Vagina (tissue), 2 donors: ENCODE results near the gene GRIK2.

Experiments
- CTCF ChIP-seq, 3 experiments: fragments of 450-650 bp in 2 of 3; fragments of 200-600 bp in 1 of 3; sonication (generic) in 1 of 3; IDR thresholded peaks; one replicate each; pipeline ENCODE4 v1.5.1; 2017 to 2019; ENCODE audit warnings: antibody characterized with exemption in 3 of 3, mild to moderate bottlenecking in 2 of 3, moderate library complexity in 2 of 3
- POLR2AphosphoS5 ChIP-seq, 2 donors: sonication (generic); formaldehyde crosslinking; IDR thresholded peaks; one replicate each; pipeline ENCODE4 v1.9.0; 2017; ENCODE audit warnings: antibody characterized with exemption in 2 of 2, mild to moderate bottlenecking in 2 of 2, low read depth in 1 of 2; ENCODE audit not compliant: insufficient read depth in 1 of 2

DNA sequence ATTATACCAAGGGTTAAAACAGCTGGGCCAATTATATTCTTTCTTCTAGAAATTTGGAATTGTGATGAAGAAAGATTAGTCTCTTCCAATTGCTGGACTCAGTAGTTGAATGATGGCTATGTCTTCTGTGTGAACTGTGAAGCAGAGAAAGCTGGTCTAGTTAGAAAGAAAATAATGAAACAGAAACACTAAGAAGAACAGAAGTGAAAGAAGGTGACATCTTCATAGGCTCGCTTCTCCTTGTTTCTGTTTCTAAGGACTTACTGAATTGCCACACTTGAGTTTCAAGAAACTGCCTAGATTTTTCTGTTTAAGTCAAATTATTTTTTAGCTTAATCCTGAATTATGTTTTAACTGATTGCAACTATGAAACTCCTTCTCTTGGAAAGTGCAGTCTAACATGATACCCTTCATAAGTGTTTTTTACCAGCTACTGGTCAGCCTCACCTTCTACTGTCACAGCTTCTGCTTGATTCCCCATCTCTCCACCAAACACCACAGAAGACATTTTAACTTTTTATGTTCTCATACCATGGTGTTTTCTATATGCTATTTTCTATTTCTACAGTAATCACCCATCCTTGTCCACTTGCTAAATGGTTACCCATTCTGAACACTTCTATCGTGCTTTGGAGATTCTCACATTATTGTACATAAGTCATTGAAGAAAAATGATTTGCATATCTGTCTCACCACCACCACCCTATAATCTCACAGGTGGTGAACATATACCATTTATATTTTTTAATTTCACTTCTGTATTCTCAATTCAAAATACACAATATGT lies 268.8 kb downstream of the GRIK2 start:
- TF ChIP-seq POLR2AphosphoS5 (IDR thresholded peaks at IDR 0.05; ENCODE audit: insufficient read depth in 1 of 2, low read depth in 1 of 2) (no peak), CTCF (IDR thresholded peaks at IDR 0.05) (no peak)
